Astrocyte (in vitro differentiated cells and primary cell): ENCODE results near the gene CERS6.

Source experiments
- CTCF ChIP-seq: IDR thresholded peaks from 2 replicates; pipeline ENCODE4 v1.5.1; 2011; ENCODE audit warnings: low read depth, mild to moderate bottlenecking, inconsistent platforms, low read length, moderate library complexity; ENCODE audit not compliant: insufficient read depth
- EZH2 ChIP-seq: IDR thresholded peaks from 2 replicates; pipeline ENCODE4 v1.6.1; 2012; ENCODE audit warnings: mild to moderate bottlenecking, low read length, inconsistent platforms; ENCODE audit not compliant: insufficient read depth

DNA sequence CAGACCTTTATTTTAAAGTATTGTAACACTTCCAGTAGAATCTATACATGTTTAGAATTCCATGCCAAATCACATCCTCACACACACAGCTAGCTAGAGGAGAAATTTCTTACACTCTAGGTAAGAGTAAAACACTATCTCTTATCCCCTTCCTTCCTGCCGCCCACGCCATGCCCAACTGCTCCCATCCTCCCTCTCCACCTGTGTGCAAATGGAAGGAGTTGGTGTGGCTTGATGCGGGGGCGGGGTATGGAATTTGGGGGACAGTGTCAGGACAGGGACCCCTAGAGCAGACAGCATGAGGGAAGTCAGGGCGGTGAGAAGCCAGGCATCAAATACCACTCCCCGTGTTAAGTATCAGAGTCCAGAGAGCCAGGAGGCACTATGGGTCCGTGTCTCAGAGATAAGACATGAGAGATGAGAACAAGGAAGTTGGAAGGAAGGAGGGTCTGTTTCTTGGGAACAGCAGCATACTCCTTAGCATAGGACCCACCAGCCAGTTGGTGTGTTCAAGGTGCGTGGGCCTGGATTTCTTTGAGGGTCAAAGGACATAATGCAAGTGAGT lies 297.8 kb downstream of the CERS6 start:
- TF ChIP-seq CTCF (no peak), EZH2 (no peak)
